ENCODE measurements around the gene TMEM231.
"Not testable (repeated sequence)": the region's sequence is repeated elsewhere in the genome, so short reads cannot be mapped to it uniquely, and the experiment has no call there.

GRCh38 chr16:75542462-75542861 is 13.6 kb downstream of the TMEM231 start:
- not testable (repeated sequence) for TF ChIP-seq CTCF, POLR2A (IDR thresholded peaks at IDR 0.05)
